IPS-NIHi11 (cell line): ENCODE measurements around the gene FAAH.

Experiments used
- DNase-seq: peaks from one replicate; pipeline ENCODE4 v3.0.0; 2012; ENCODE audit warnings: mixed read lengths, low spot score

Gene FAAH

GRCh38 chr1:46401154-46401913, 7.2 kb downstream of the FAAH start:
- no peak for DNase-seq

GRCh38 chr1:46401964-46402626, 8.0 kb downstream of the FAAH start:
- peak; percentile 76 for DNase-seq

GRCh38 chr1:46403916-46404315, 9.8 kb downstream of the FAAH start:
- no peak for DNase-seq

GRCh38 chr1:46404482-46405196, 10.5 kb downstream of the FAAH start:
- no peak for DNase-seq

- DNase-seq = no peak
These were observed 11.1 kb downstream of the FAAH start for GRCh38 chr1:46405197-46405555.

GRCh38 chr1:46405724-46406123, 11.6 kb downstream of the FAAH start:
- DNase-seq = no peak

- DNase-seq = peak; percentile 47
These were observed 12.9 kb downstream of the FAAH start for GRCh38 chr1:46406881-46407608.

- no peak for DNase-seq
These were observed 13.5 kb downstream of the FAAH start for GRCh38 chr1:46407636-46408035.

GRCh38 chr1:46408356-46409062, 14.4 kb downstream of the FAAH start:
- DNase-seq = no peak

- no peak for DNase-seq
These were observed 14.9 kb downstream of the FAAH start for GRCh38 chr1:46409063-46409372.

- DNase-seq = no peak
These were observed 16.3 kb downstream of the FAAH start for GRCh38 chr1:46410156-46411009.

GRCh38 chr1:46411010-46411405, 16.9 kb downstream of the FAAH start:
- DNase-seq = no peak

GRCh38 chr1:46411601-46412341, 17.7 kb downstream of the FAAH start:
- DNase-seq = peak; percentile 89

- no peak for DNase-seq
These were observed 18.9 kb downstream of the FAAH start for GRCh38 chr1:46412893-46413595.

- peak; percentile 76 for DNase-seq
These were observed 19.5 kb downstream of the FAAH start for GRCh38 chr1:46413596-46413985.

GRCh38 chr1:46415514-46415913, 21.4 kb downstream of the FAAH start:
- no peak for DNase-seq

GRCh38 chr1:46418976-46419375, 24.9 kb downstream of the FAAH start:
- DNase-seq = no peak

- no peak for DNase-seq
These were observed 26.4 kb downstream of the FAAH start for GRCh38 chr1:46420533-46420915.

- DNase-seq = no peak
These were observed 27.6 kb downstream of the FAAH start for GRCh38 chr1:46421739-46422138.
